HepG2 (cell line): ENCODE results near the gene FRMD5. TPM values are rescaled to one million over a fixed set of nuclear protein-coding genes. Genes with fewer than 3 reads are reported as not detected.

Experiments
- AKNA ChIP-seq: sonication (generic); formaldehyde crosslinking; IDR thresholded peaks from 2 replicates; pipeline ENCODE4 v1.4.0; 2020; ENCODE audit warnings: missing genetic modification reagents, borderline replicate concordance
- ATF1 ChIP-seq: IDR thresholded peaks from 2 replicates; pipeline ENCODE4 v1.6.1; 2016; ENCODE audit warnings: mild to moderate bottlenecking, control low read depth
- BRF2 ChIP-seq: sonication (generic); formaldehyde crosslinking; IDR thresholded peaks from 2 replicates; pipeline ENCODE4 v1.8.1; 2022; ENCODE audit warnings: mild to moderate bottlenecking, missing genetic modification reagents
- CEBPB ChIP-seq: IDR thresholded peaks from 2 replicates; pipeline ENCODE4 v1.6.1; 2011; ENCODE audit warnings: low read depth, low read length, improper control_type of control experiment, borderline replicate concordance
- CTCF ChIP-seq: sonication (generic); formaldehyde crosslinking; IDR thresholded peaks from 2 replicates; pipeline ENCODE4 v1.5.0; 2020; ENCODE audit warnings: mild to moderate bottlenecking, missing genetic modification reagents, moderate library complexity
- FOXK1 ChIP-seq: sonication (generic); formaldehyde crosslinking; IDR thresholded peaks from 2 replicates; pipeline ENCODE4 v1.4.0; 2020; ENCODE audit warnings: low read depth, missing genetic modification reagents, borderline replicate concordance
- KDM5B ChIP-seq: sonication (generic); formaldehyde crosslinking; IDR thresholded peaks from 2 replicates; pipeline ENCODE4 v1.4.0; 2020; ENCODE audit warnings: missing genetic modification reagents, mild to moderate bottlenecking, borderline replicate concordance
- NCOA5 ChIP-seq: sonication (generic); formaldehyde crosslinking; IDR thresholded peaks from 2 replicates; pipeline ENCODE4 v1.4.0; 2020; ENCODE audit warnings: missing genetic modification reagents
- RAD21 ChIP-seq: fragments of 450-650 bp; formaldehyde crosslinking; IDR thresholded peaks from 2 replicates; pipeline ENCODE4 v1.5.0; 2020; ENCODE audit warnings: mild to moderate bottlenecking
- SMC3 ChIP-seq: IDR thresholded peaks from 2 replicates; pipeline ENCODE4 v1.6.1; 2011; ENCODE audit warnings: low read length, improper control_type of control experiment
- ZBTB4 ChIP-seq: sonication (generic); formaldehyde crosslinking; IDR thresholded peaks from 2 replicates; pipeline ENCODE4 v1.4.0; 2020; ENCODE audit warnings: missing genetic modification reagents, mild to moderate bottlenecking, borderline replicate concordance
- ZNF124 ChIP-seq: sonication (generic); formaldehyde crosslinking; IDR thresholded peaks from 2 replicates; pipeline ENCODE4 v1.4.0; 2020; ENCODE audit warnings: missing genetic modification reagents
- ZNF326 ChIP-seq: sonication (generic); formaldehyde crosslinking; IDR thresholded peaks from 2 replicates; pipeline ENCODE4 v1.4.0; 2020; ENCODE audit warnings: missing genetic modification reagents, borderline replicate concordance
- ZNF501 ChIP-seq: sonication (generic); formaldehyde crosslinking; IDR thresholded peaks from 2 replicates; pipeline ENCODE4 v1.5.1; 2020; ENCODE audit warnings: mild to moderate bottlenecking, moderate library complexity, missing genetic modification reagents
- ZNF772 ChIP-seq: sonication (generic); formaldehyde crosslinking; IDR thresholded peaks from 2 replicates; pipeline ENCODE4 v1.5.0; 2020; ENCODE audit warnings: mild to moderate bottlenecking, missing genetic modification reagents
- ZNF883 ChIP-seq: sonication (generic); formaldehyde crosslinking; IDR thresholded peaks from 2 replicates; pipeline ENCODE4 v1.5.1; 2020; ENCODE audit warnings: mild to moderate bottlenecking, missing genetic modification reagents; ENCODE audit errors: not compliant biosample characterization
- polyA plus RNA-seq, 8 experiments: library from polyadenylated mRNA; depleted of rRNA in 3 of 8; stranded (reverse) in 7 of 8; unstranded in 1 of 8; fragments of >200 nt; fragmentation: Illumina TruSeq in 4 of 8; extraction: Trizol in 4 of 8; gene quantifications; 2 replicates each; pipeline versions ENCODE4 v1.2.1 to v1.2.3, GENCODE V29; 2011 to 2016; ENCODE audit warnings: low read depth in 4 of 8, missing spikeins in 1 of 8, mixed read lengths in 1 of 8; ENCODE audit not compliant: insufficient read depth in 1 of 8
- total RNA-seq, 5 experiments: library from RNA; depleted of rRNA; stranded (reverse); fragments of >200 nt; fragmentation: Illumina TruSeq; extraction: Trizol; gene quantifications; 2 replicates each; pipeline ENCODE4 v1.2.3, GENCODE V29; 2016; ENCODE audit warnings: low read depth in 1 of 5

The FRMD5 gene
- total and polyA plus RNA-seq, 2 of the 13 experiments (the other 11 are each of a cell fraction or from before 2014, with no cell fraction given), result 0.93 to 1.5 TPM

GRCh38 chr15:43903864-43904290 lies 291.2 kb downstream of the FRMD5 start (continued):
- peak; percentile 91 for TF ChIP-seq CTCF
- TF ChIP-seq ZNF326 (CRISPR knock-in tag), result no peak
- no peak for TF ChIP-seq AKNA (CRISPR knock-in tag)
- TF ChIP-seq SMC3, result peak; percentile 90
- TF ChIP-seq ZNF501, result 0 out of 2 replicates have a peak, but pooled peaks have one; percentile 22
- no peak for TF ChIP-seq NCOA5 (CRISPR knock-in tag)
- no peak for TF ChIP-seq CEBPB
- 0 out of 2 replicates have a peak, but pooled peaks have one; percentile 37 for TF ChIP-seq KDM5B (CRISPR knock-in tag)
- TF ChIP-seq ZBTB4 (CRISPR knock-in tag), result no peak
- TF ChIP-seq ATF1 (CRISPR knock-in tag), result no peak
- peak; percentile 68; the same call in 1 of the 2 replicates for TF ChIP-seq FOXK1
- no peak for TF ChIP-seq ZNF772 (CRISPR knock-in tag)
- no peak for TF ChIP-seq BRF2 (CRISPR knock-in tag)
- no peak for TF ChIP-seq ZNF124 (CRISPR knock-in tag)
- peak; percentile 80 for TF ChIP-seq RAD21 (CRISPR knock-in tag)
- TF ChIP-seq ZNF883 (CRISPR knock-in tag), result no peak
